Omental fat pad (tissue), 4 donors: ENCODE data around the gene CSHL1. TPM values are rescaled to one million over a fixed set of nuclear protein-coding genes. Genes with fewer than 3 reads are reported as not detected.
"Not testable (repeated sequence)": the region's sequence is repeated elsewhere in the genome, so short reads cannot be mapped to it uniquely, and the experiment has no call there.

ENCODE experiments used
- ATAC-seq: fragments of 150-250 bp; one replicate; pipeline ENCODE4 v1.9.1; 2016; ENCODE audit warnings: mild to moderate bottlenecking, moderate library complexity; ENCODE audit not compliant: low FRiP score
- DNase-seq: peaks from one replicate; pipeline ENCODE4 v3.0.0-alpha.2; 2019; ENCODE audit warnings: low spot score
- total RNA-seq, 4 donors: library from RNA; depleted of rRNA; stranded (reverse); fragments of >200 nt; gene quantifications; one replicate each; pipeline ENCODE4 v1.1.0, GENCODE V29; 2016
- TF ChIP-seq, protein P1 (sequence below), 3 donors: fragments of 450-650 bp; IDR thresholded peaks; one replicate each; pipeline ENCODE4 v1.5.1; 2016 to 2017; ENCODE audit warnings: antibody characterized with exemption in 3 of 3, mild to moderate bottlenecking in 3 of 3, moderate library complexity in 2 of 3

The CSHL1 gene
- total RNA-seq, 4 donors from 2014 or later, result not detected

GRCh38 chr17:63927464-63928171 is 16.6 kb upstream of the CSHL1 start:
- ATAC-seq, result no peak
- no peak for DNase-seq
- TF ChIP-seq, protein P1, sequence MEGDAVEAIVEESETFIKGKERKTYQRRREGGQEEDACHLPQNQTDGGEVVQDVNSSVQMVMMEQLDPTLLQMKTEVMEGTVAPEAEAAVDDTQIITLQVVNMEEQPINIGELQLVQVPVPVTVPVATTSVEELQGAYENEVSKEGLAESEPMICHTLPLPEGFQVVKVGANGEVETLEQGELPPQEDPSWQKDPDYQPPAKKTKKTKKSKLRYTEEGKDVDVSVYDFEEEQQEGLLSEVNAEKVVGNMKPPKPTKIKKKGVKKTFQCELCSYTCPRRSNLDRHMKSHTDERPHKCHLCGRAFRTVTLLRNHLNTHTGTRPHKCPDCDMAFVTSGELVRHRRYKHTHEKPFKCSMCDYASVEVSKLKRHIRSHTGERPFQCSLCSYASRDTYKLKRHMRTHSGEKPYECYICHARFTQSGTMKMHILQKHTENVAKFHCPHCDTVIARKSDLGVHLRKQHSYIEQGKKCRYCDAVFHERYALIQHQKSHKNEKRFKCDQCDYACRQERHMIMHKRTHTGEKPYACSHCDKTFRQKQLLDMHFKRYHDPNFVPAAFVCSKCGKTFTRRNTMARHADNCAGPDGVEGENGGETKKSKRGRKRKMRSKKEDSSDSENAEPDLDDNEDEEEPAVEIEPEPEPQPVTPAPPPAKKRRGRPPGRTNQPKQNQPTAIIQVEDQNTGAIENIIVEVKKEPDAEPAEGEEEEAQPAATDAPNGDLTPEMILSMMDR (IDR thresholded peaks at IDR 0.05), result no peak

DNA sequence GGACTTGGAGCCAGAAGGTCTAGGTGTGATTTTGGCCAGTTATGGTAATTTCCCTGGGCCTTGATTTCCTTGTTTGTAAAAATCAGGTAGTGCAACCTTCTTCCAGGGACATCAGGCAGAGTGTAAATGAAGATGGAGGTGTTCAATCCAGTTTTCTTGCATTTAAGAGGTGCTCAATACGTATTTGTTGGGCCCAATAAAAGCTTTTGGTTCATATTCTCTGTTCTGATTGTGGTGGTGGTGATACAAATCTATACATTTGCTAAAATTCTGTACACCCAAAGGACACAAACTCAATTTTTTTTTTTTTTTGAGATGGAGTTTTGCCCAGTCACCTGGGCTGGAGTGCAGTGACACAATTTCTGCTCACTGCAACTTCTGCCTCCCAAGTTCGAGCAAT is 15.1 kb upstream of the CSHL1 start:
- TF ChIP-seq, protein P1 (IDR thresholded peaks at IDR 0.05), result no peak
- DNase-seq (no peak), ATAC-seq (no peak)

GRCh38 chr17:63925615-63926014 is 14.6 kb upstream of the CSHL1 start:
- TF ChIP-seq, protein P1 (IDR thresholded peaks at IDR 0.05), result no peak
- DNase-seq, result no peak
- no peak for ATAC-seq

GRCh38 chr17:63922402-63922801 is 11.3 kb upstream of the CSHL1 start:
- not testable (repeated sequence) for DNase-seq, ATAC-seq

DNA sequence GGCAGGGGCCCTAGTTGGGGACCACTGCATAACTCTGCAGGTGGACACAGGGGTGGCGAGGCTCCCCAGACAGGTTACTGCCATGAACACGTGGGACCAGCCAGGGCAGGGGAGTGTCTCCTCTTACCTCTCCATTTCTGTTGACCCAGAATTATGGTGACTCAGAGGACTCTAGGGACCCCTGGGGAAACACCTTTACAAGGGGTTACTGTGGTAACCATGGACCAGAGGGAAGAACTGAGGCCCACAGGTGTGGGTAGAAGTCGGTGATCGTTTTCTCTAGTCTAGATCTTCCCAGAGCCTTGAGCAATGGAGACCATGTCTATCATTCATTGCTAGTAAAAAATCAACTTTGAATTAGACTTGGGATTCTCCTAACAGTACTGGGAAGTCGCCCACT is 9.7 kb upstream of the CSHL1 start:
- ATAC-seq, DNase-seq: not testable (repeated sequence)

DNA sequence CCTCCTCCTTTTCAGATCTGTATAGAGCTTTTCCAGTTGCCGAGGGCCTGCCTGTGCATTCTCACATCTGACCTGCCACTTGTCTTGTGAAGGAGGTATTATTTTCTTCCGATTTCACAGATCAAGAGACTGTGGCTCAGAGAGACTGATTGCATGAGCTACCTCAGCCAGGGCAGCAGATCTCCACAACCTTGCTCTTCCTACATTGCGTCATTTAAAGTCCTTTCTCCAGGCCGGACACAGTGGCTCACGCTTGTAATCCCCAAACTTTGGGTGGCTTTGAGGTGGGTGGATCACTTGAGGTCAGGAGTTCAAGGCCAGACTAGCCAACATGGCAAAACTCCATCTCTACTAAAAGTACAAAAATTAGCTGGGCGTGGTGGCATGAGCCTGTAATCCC is 9.0 kb upstream of the CSHL1 start:
- DNase-seq, ATAC-seq: not testable (repeated sequence)

DNA sequence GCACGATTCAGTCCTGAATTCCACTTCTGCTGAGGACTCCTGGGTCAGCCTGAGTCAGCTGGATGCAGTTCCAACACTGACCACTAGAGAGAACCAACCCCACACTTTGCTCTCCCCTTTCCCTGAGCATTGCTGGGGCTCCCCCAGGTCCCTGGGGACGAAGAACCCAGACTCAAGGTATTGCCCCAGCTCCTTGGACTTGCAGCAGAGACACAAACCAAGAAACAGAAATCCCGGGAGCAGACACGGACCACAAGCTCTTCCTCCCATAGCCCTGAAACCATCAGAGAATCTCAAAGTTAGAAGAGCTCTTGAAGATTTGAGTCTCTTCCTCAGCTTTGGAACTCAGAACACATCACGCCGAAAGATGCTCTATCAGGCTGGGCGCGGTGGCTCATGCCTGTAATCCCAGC is 8.3 kb upstream of the CSHL1 start:
- DNase-seq, result no peak
- ATAC-seq, result peak; percentile 58
- TF ChIP-seq, protein P1 (IDR thresholded peaks at IDR 0.05), result peak in 2 of 3 donors; percentile 84

DNA sequence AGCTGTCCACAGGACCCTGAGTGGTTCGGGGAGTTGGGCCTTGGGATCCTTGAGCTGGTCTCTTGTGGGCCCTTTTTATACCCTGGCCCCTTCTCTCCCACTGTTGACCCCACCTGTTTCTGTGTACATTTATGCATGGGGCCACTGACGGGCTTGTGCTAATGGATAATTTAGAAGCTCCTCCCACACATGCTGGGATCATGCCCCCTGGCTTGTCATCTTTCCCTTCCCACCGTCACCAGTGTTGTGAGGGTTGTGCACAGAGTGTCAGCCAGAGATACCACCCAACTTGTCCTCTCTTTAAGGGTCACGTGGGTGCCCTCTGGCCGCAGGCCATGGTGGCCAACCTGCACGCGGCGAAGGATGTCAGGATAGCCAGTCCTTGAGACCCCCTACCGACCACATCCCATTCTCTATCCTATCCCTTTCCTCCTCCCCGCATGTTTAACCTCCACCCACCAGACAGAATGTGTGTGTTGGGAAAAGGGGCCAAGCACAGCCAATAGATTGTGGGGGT is 7.8 kb upstream of the CSHL1 start, which contains the start of gene GH1:
GH1 (minus strand) TSS at position 51 of the 517 bp plus-strand sequence. CDS start 63 bp downstream, outside the sequence.
- DNase-seq, ATAC-seq: not testable (repeated sequence)

DNA sequence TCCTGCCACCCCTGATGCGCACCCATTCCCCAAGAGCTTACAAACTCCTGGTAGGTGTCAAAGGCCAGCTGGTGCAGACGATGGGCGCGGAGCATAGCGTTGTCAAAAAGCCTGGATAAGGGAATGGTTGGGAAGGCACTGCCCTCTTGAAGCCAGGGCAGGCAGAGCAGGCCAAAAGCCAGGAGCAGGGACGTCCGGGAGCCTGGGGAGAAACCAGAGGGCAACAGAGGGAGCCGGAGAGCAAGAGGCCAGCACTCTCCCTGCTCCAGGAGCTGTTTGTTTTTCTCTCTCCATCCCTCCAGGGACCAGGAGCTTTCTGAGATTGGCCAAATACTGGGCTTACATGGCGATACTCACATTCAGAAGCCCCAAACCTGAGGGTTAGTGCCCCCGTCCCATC is 7.2 kb upstream of the CSHL1 start:
- DNase-seq (no peak), ATAC-seq (no peak)
- TF ChIP-seq, protein P1 (IDR thresholded peaks at IDR 0.05), result no peak
